Measurements from ENCODE around the gene SLC17A2. TPM values are rescaled to one million over a fixed set of nuclear protein-coding genes. Genes with fewer than 3 reads are reported as not detected.

SLC17A2 gene
- total and polyA plus RNA-seq, 2 of the 4 experiments (the other 2 are of a cell fraction): not detected

DNA sequence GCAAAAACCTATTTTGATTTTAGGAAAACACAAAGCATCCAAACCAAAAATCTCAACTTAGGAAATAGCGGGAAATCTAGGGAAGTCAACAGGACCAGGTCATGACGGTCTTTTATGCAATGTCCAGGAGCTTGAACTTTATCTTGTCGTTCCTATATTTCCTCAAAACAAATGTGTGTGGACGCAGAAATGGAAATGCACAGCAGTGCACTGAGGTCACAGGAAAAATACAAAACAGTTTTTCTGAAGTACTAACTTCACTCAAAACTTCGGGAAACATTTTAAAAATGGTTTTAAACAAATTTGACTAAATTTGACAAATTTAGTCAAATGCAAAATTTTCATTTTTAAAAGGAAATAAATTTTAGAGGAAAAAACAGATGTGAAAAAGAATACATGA is 5.5 kb upstream of the SLC17A2 start:
- H2BK5ac ChIP-seq (ENCODE audit: low read depth, low read length, poor library complexity, severe bottlenecking): no peak overlapping the region
- H3K79me1 ChIP-seq (ENCODE audit: low read depth in 1 of 2, low read length in 2 of 2): no peaks in the 10 kb centered on the region
- no peak overlapping the region for H4K91ac ChIP-seq (ENCODE audit: insufficient read depth, low read depth, low read length)
- no peak overlapping the region for H3K9ac ChIP-seq (ENCODE audit: low read depth, low read length)
- in situ Hi-C loops (cut with MboI; ENCODE audit: low sequenced_read_pairs): no loop called here
- intact Hi-C loops (cut with micrococcal nuclease): no loop called here
- 40% methylated on average over 1 of the region's 5 CpGs; no CpG with 5 or more reads in 1 of the 2 experiments for WGBS, 2 experiments (ENCODE audit: extremely low coverage in 2 of 2, insufficient read length in 1 of 2)
- CTCF ChIA-PET: interaction anchor here (1.2 kb wide), 1 partner anchor 8 kb away, joined by 3 read pairs; no protein-coding TSS in a partner anchor
- no peak overlapping the region for H2AK5ac ChIP-seq (ENCODE audit: low read depth, low read length)
- H3K56ac ChIP-seq (ENCODE audit: extremely low read depth, insufficient read depth, low read length): no peak overlapping the region
- H3K9me1 ChIP-seq (ENCODE audit: insufficient read depth, low read length): no peaks in the 10 kb centered on the region
- H4K20me1 ChIP-seq (ENCODE audit: insufficient read depth, low read length): no peaks in the 10 kb centered on the region
- no peak overlapping the region for H3K4me2 ChIP-seq (ENCODE audit: low read depth, low read length)
- dilution Hi-C loops (cut with HindIII; ENCODE audit: low sequenced_read_pairs, unreplicated experiment): no loop called here
- no peaks in the 10 kb centered on the region for H3K4me1 ChIP-seq (ENCODE audit: control insufficient read depth, insufficient read depth, low read length)
- H2AFZ ChIP-seq (replicated peaks; ENCODE audit: low read length, poor library complexity): no peak overlapping the region
- H2BK15ac ChIP-seq (ENCODE audit: low read depth, low read length): no peak overlapping the region
- peaks cover 2% of the 10 kb centered on the region; the same call in 1 of the 2 replicates for H3K27me3 ChIP-seq (ENCODE audit: control insufficient read depth, insufficient read depth, low read length)
- DNase-seq: no peak
- ATAC-seq (ENCODE audit: low read depth): no peak
- TF ChIP-seq RCOR1 (IDR thresholded peaks at IDR 0.05; ENCODE audit: insufficient replicate concordance, low read length): no peak
- TF ChIP-seq MAFK (IDR thresholded peaks at IDR 0.05; ENCODE audit: low read depth, low read length): no peak
- TF ChIP-seq FOS (IDR thresholded peaks at IDR 0.05; ENCODE audit: low read depth, low read length): no peak
- no peak overlapping the region for H2BK20ac ChIP-seq (ENCODE audit: low read depth, low read length)
- no peaks in the 10 kb centered on the region for H3K9me3 ChIP-seq (ENCODE audit: control insufficient read depth, insufficient read depth, low read length)
- H3K4ac ChIP-seq (ENCODE audit: low read depth, low read length): no peak overlapping the region
- no TSS peak for BruUV-seq (replicated peaks)
- H3K23ac ChIP-seq (ENCODE audit: low read depth, low read length): no peak overlapping the region
- no peak overlapping the region for H4K8ac ChIP-seq (ENCODE audit: low read depth in 2 of 2, low read length in 2 of 2)
- POLR2A ChIA-PET (ENCODE audit: unreplicated experiment): no interaction called here
- no peak overlapping the region for H3K4me3 ChIP-seq (ENCODE audit: insufficient read depth, low read depth, low read length)
- H3K36me3 ChIP-seq (ENCODE audit: control insufficient read depth, insufficient read depth, low read length): no peaks in the 10 kb centered on the region
- H3K14ac ChIP-seq (replicated peaks; ENCODE audit: low read depth, low read length): no peak overlapping the region
- no peak overlapping the region for H2BK120ac ChIP-seq (ENCODE audit: low read depth, low read length)
- no peak overlapping the region for H3K18ac ChIP-seq (ENCODE audit: low read depth, low read length)
- no peak overlapping the region for H4K5ac ChIP-seq (ENCODE audit: low read depth, low read length)
- H2AK9ac ChIP-seq (replicated peaks; ENCODE audit: low read depth, low read length, poor library complexity): no peak overlapping the region
- H3K27ac ChIP-seq (ENCODE audit: insufficient read depth, low read length): no peak overlapping the region

Measured in IMR-90 (cell line).